Liver (tissue), 9 donors: ENCODE measurements around the gene STPG4. TPM values are rescaled to one million over a fixed set of nuclear protein-coding genes. Genes with fewer than 3 reads are reported as not detected.
"Not testable (repeated sequence)": the region's sequence is repeated elsewhere in the genome, so short reads cannot be mapped to it uniquely, and the experiment has no call there.

Source experiments
- DNase-seq: peaks from one replicate; pipeline ENCODE4 v3.0.0-alpha.2; 2017; ENCODE audit warnings: low spot score
- H3K27ac ChIP-seq, 2 donors: one replicate each; pipeline ENCODE4 v1.7.0; 2013; ENCODE audit warnings: inconsistent platforms in 2 of 2, low read length in 2 of 2, control low read depth in 1 of 2, low read depth in 1 of 2, mild to moderate bottlenecking in 1 of 2
- H3K27me3 ChIP-seq, 4 donors: one replicate each; pipeline versions ENCODE4 v1.6.1 to v1.7.0; 2013; ENCODE audit warnings: low read length in 3 of 4, inconsistent platforms in 1 of 4, mild to moderate bottlenecking in 1 of 4, moderate library complexity in 1 of 4; ENCODE audit not compliant: control insufficient read depth in 4 of 4, insufficient read depth in 4 of 4
- H3K36me3 ChIP-seq, 4 donors: one replicate each; pipeline versions ENCODE4 v1.6.1 to v1.7.0; 2013; ENCODE audit warnings: low read length in 3 of 4, mild to moderate bottlenecking in 3 of 4, low read depth in 1 of 4, moderate library complexity in 1 of 4; ENCODE audit not compliant: control insufficient read depth in 4 of 4, insufficient read depth in 3 of 4
- H3K4me1 ChIP-seq, 4 donors: one replicate each; pipeline versions ENCODE4 v1.6.1 to v1.7.0; 2013; ENCODE audit warnings: low read length in 3 of 4, mild to moderate bottlenecking in 3 of 4, moderate library complexity in 1 of 4; ENCODE audit not compliant: control insufficient read depth in 4 of 4, insufficient read depth in 4 of 4
- H3K4me3 ChIP-seq, 3 donors: one replicate each; pipeline versions ENCODE4 v1.6.1 to v1.7.0; 2013; ENCODE audit warnings: low read length in 3 of 3, control low read depth in 1 of 3, low read depth in 1 of 3, mild to moderate bottlenecking in 1 of 3
- H3K9ac ChIP-seq, 2 donors: one replicate each; pipeline ENCODE4 v1.7.0; 2013; ENCODE audit warnings: low read length in 2 of 2, mild to moderate bottlenecking in 2 of 2, moderate library complexity in 2 of 2, control low read depth in 1 of 2, low read depth in 1 of 2
- H3K9me3 ChIP-seq, 4 donors: one replicate each; pipeline versions ENCODE4 v1.6.1 to v1.7.0; 2013; ENCODE audit warnings: low read length in 3 of 4; ENCODE audit not compliant: control insufficient read depth in 4 of 4
- EGR1 ChIP-seq, 2 donors: IDR thresholded peaks; 2 replicates each; pipeline ENCODE4 v1.6.1; 2016 to 2018; ENCODE audit warnings: antibody characterized with exemption in 2 of 2, low read depth in 2 of 2
- FOXA1 ChIP-seq: IDR thresholded peaks from 2 replicates; pipeline ENCODE4 v1.6.1; 2016; ENCODE audit warnings: antibody characterized with exemption
- HNF4G ChIP-seq: IDR thresholded peaks from 2 replicates; pipeline ENCODE4 v1.6.1; 2016; ENCODE audit warnings: antibody characterized with exemption
- NR2F2 ChIP-seq: IDR thresholded peaks from 2 replicates; pipeline ENCODE4 v1.6.1; 2016; ENCODE audit warnings: antibody characterized with exemption
- RAD21 ChIP-seq, 2 donors: IDR thresholded peaks; 2 replicates each; pipeline ENCODE4 v1.6.1; 2016; ENCODE audit warnings: antibody characterized with exemption in 2 of 2, mild to moderate bottlenecking in 2 of 2
- RXRA ChIP-seq, 2 donors: IDR thresholded peaks; 2 replicates each; pipeline ENCODE4 v1.6.1; 2017 to 2018; ENCODE audit warnings: antibody characterized with exemption in 2 of 2, mild to moderate bottlenecking in 1 of 2
- YY1 ChIP-seq: IDR thresholded peaks from 2 replicates; pipeline ENCODE4 v1.6.1; 2016; ENCODE audit warnings: antibody characterized with exemption, mild to moderate bottlenecking
- WGBS: extraction: QIAGEN DNeasy Blood & Tissue Kit; methylation state at CpG from one replicate; pipeline ENCODE4 v1.1.7; 2013; 5-methylcytosine and 5-hydroxymethylcytosine counted together
- polyA plus RNA-seq, 2 donors: library from polyadenylated mRNA; stranded (reverse) in 1 of 2; unstranded in 1 of 2; fragments of 200-250 nt in 1 of 2; fragments of >200 nt in 1 of 2; fragmentation: Nextera tagmentation in 1 of 2; extraction: Ambion mirVana in 1 of 2; gene quantifications; one replicate each; pipeline versions ENCODE4 v1.2.1 to v1.2.3, GENCODE V29; 2013 to 2015
- total RNA-seq, 2 donors: library from RNA; depleted of rRNA; stranded (reverse); fragments of >200 nt; gene quantifications; one replicate each; pipeline ENCODE4 v1.2.3, GENCODE V29; 2014
- TF ChIP-seq, protein P1 (sequence below): IDR thresholded peaks from 2 replicates; pipeline ENCODE4 v1.6.1; 2016; ENCODE audit warnings: antibody characterized with exemption
- TF ChIP-seq, protein P2 (sequence below): IDR thresholded peaks from 2 replicates; pipeline ENCODE4 v1.6.1; 2016; ENCODE audit warnings: antibody characterized with exemption
- TF ChIP-seq, protein P3 (sequence below): IDR thresholded peaks from 2 replicates; pipeline ENCODE4 v1.6.1; 2016; ENCODE audit warnings: antibody characterized with exemption, mild to moderate bottlenecking
- TF ChIP-seq, protein P4 (sequence below): IDR thresholded peaks from 2 replicates; pipeline ENCODE4 v1.6.1; 2016; ENCODE audit warnings: antibody characterized with exemption
- TF ChIP-seq, protein P5 (sequence below): fragments of 150-350 bp; IDR thresholded peaks from 2 replicates; pipeline ENCODE4 v1.5.1; 2017; ENCODE audit warnings: improper control_type of control experiment, low read depth, low read length; ENCODE audit not compliant: missing input control
- donor health status: healthy.
- donor health status: healthy.
- donor health status: healthy.
- donor health status: healthy.
- donor health status: healthy.

Gene STPG4
- total and polyA plus RNA-seq, 4 donors, result 0.25 TPM; not detected in 3

DNA sequence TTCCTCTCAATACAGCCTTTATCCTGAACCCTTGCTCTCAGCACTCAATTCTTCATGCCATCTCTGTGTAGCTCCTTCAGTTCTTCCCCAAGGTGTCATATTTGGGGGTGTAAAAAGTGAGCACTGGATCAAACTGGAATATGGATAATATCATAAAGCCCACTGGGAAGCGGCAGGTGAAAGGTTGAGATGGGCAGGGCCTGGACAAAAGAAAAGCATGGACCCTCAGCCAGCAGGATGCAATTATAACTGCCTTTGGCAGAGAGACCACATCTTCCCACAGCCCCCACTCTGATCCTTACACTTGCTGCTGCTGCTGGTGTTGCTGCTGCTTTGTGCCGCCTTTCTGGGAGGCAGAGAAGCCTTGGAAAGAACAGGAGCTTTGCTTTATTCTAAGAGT, 31.2 kb upstream of the STPG4 start (continued):
- TF ChIP-seq, protein P1, sequence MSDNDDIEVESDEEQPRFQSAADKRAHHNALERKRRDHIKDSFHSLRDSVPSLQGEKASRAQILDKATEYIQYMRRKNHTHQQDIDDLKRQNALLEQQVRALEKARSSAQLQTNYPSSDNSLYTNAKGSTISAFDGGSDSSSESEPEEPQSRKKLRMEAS, result no peak

DNA sequence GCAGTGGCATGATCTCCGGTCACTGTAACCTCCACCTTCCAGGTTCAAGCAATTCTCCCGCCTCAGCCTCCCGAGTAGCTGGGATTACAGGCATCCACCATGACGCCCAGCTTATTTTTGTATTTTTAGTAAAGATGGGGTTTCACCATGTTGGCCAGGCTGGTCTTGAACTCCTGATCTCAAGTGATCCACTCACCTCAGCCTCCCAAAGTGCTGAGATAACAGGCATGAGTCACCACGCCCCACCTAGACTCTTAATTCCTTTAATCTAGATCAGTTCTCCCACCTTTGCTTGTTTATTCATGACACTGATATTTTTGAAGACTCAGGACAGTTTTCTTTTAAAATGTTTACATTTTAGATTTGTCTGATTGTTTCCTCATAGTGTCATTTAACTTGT, 30.0 kb upstream of the STPG4 start:
- not testable (repeated sequence) for H3K9me3 ChIP-seq, H3K36me3 ChIP-seq, H3K4me3 ChIP-seq, DNase-seq, H3K9ac ChIP-seq, H3K27me3 ChIP-seq, H3K4me1 ChIP-seq, H3K27ac ChIP-seq
- 77% methylated on average over 5 of the region's 5 CpGs for WGBS

DNA sequence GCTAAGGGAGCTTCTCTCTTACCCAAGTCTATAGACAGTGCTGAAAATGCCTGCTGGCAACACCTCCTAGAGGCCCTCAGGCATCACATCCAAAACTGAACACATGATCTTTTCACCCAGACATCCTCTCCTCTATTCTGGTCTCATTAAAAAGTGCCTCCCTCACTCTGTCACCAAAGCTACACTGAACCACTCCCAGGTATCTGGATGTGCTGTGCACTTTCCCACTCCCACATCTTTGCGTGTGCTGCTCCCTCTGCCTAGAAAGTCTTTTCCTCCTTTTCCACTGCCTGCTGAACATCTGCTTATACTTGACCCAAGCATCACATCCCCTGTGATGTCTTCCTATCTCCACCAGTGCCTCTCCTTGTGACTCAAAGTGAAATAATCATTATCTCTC, 26.1 kb upstream of the STPG4 start:
- Histone ChIP-seq H3K27ac (no peak overlapping the region), H3K4me3 (no peak overlapping the region), H3K9ac (no peak overlapping the region), H3K36me3 (no peaks in the 10 kb centered on the region), H3K27me3 (no peaks in the 10 kb centered on the region), H3K4me1 (peaks cover 0 to 8% (median 1%) of the 10 kb centered on the region in 4 donors), H3K9me3 (no peaks in the 10 kb centered on the region)
- DNase-seq, result no peak
- WGBS, result 97% methylated on average over 1 of the region's 1 CpG
- TF ChIP-seq, protein P2, sequence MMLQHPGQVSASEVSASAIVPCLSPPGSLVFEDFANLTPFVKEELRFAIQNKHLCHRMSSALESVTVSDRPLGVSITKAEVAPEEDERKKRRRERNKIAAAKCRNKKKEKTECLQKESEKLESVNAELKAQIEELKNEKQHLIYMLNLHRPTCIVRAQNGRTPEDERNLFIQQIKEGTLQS, result no peak
- TF ChIP-seq, protein P1, result no peak
- TF ChIP-seq, protein P3, sequence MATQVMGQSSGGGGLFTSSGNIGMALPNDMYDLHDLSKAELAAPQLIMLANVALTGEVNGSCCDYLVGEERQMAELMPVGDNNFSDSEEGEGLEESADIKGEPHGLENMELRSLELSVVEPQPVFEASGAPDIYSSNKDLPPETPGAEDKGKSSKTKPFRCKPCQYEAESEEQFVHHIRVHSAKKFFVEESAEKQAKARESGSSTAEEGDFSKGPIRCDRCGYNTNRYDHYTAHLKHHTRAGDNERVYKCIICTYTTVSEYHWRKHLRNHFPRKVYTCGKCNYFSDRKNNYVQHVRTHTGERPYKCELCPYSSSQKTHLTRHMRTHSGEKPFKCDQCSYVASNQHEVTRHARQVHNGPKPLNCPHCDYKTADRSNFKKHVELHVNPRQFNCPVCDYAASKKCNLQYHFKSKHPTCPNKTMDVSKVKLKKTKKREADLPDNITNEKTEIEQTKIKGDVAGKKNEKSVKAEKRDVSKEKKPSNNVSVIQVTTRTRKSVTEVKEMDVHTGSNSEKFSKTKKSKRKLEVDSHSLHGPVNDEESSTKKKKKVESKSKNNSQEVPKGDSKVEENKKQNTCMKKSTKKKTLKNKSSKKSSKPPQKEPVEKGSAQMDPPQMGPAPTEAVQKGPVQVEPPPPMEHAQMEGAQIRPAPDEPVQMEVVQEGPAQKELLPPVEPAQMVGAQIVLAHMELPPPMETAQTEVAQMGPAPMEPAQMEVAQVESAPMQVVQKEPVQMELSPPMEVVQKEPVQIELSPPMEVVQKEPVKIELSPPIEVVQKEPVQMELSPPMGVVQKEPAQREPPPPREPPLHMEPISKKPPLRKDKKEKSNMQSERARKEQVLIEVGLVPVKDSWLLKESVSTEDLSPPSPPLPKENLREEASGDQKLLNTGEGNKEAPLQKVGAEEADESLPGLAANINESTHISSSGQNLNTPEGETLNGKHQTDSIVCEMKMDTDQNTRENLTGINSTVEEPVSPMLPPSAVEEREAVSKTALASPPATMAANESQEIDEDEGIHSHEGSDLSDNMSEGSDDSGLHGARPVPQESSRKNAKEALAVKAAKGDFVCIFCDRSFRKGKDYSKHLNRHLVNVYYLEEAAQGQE, result no peak
- TF ChIP-seq RXRA (IDR thresholded peaks at IDR 0.05), result no peak
- no peak for TF ChIP-seq FOXA1
- TF ChIP-seq, protein P4, sequence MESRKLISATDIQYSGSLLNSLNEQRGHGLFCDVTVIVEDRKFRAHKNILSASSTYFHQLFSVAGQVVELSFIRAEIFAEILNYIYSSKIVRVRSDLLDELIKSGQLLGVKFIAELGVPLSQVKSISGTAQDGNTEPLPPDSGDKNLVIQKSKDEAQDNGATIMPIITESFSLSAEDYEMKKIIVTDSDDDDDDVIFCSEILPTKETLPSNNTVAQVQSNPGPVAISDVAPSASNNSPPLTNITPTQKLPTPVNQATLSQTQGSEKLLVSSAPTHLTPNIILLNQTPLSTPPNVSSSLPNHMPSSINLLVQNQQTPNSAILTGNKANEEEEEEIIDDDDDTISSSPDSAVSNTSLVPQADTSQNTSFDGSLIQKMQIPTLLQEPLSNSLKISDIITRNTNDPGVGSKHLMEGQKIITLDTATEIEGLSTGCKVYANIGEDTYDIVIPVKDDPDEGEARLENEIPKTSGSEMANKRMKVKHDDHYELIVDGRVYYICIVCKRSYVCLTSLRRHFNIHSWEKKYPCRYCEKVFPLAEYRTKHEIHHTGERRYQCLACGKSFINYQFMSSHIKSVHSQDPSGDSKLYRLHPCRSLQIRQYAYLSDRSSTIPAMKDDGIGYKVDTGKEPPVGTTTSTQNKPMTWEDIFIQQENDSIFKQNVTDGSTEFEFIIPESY, result no peak
- TF ChIP-seq NR2F2, result no peak
- no peak for TF ChIP-seq RAD21 (IDR thresholded peaks at IDR 0.05)
- TF ChIP-seq, protein P5, sequence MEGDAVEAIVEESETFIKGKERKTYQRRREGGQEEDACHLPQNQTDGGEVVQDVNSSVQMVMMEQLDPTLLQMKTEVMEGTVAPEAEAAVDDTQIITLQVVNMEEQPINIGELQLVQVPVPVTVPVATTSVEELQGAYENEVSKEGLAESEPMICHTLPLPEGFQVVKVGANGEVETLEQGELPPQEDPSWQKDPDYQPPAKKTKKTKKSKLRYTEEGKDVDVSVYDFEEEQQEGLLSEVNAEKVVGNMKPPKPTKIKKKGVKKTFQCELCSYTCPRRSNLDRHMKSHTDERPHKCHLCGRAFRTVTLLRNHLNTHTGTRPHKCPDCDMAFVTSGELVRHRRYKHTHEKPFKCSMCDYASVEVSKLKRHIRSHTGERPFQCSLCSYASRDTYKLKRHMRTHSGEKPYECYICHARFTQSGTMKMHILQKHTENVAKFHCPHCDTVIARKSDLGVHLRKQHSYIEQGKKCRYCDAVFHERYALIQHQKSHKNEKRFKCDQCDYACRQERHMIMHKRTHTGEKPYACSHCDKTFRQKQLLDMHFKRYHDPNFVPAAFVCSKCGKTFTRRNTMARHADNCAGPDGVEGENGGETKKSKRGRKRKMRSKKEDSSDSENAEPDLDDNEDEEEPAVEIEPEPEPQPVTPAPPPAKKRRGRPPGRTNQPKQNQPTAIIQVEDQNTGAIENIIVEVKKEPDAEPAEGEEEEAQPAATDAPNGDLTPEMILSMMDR, result no peak
- TF ChIP-seq EGR1 (IDR thresholded peaks at IDR 0.05; ENCODE audit: low read depth in 2 of 2), result no peak
- no peak for TF ChIP-seq HNF4G
- TF ChIP-seq YY1, result no peak
